ENCODE data around the gene SVIL.
"Not testable (repeated sequence)": the region's sequence is repeated elsewhere in the genome, so short reads cannot be mapped to it uniquely, and the experiment has no call there.

SVIL gene

DNA sequence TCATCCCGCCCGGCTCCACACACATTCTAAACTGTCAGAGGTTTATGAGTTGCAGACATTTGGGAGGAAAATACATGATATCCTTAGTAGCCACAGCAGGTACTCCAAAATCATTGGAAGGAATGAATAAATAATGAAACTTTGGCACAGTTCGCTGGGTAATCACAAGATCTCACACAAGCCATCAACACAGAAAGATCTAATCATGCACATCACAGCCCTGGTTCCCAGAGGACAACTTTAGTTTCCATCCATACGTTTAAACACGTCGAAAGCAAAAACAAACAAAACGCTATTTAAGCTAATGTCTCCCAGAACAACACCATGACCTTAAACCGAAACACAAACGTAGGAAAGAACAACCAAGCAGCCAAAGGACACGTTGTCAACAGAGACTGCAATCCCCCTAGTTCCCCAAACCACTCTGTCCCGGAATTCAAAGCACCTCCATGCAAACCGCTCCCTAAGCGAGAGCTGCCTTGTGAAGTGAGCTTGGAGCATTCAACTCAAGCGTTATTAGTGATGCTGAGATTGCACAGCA, 12.3 kb downstream of the SVIL start:
- DNase-seq (ENCODE audit: low read depth in 4 of 4, low spot score in 1 of 4), result no peak

- DNase-seq (ENCODE audit: low read depth in 4 of 4, low spot score in 1 of 4), result no peak
Observed at GRCh38 chr10:29621161-29621560, 13.6 kb downstream of the SVIL start.

GRCh38 chr10:29620112-29620690, 14.6 kb downstream of the SVIL start:
- no peak for DNase-seq (ENCODE audit: low read depth in 4 of 4, low spot score in 1 of 4)

GRCh38 chr10:29619241-29619669, 15.5 kb downstream of the SVIL start:
- DNase-seq (ENCODE audit: low read depth in 4 of 4, low spot score in 1 of 4), result no peak

- no peak for DNase-seq (ENCODE audit: low read depth in 4 of 4, low spot score in 1 of 4)
Observed at GRCh38 chr10:29618341-29619171, 16.2 kb downstream of the SVIL start.

DNA sequence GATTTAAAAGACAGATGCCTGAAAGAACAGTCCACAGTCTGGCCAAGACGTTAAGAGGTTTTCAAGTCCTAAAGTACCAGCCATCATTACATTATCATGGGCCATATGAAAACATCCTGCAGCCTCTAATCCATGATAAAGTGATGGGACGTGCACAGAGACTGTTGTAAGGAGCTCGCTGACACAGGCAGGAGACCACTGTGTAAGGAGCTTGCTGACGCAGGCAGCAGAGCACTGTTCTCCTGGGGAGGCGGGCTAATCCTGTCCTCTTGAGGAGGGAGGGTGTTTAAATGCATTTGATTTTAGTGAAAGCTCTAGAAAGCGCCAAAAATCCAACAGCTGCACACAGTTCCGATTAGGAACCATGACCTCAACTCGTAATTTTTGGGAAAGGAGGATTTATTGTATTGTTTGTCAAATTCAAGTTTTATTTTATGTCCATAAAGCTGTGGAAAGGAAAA, 16.9 kb downstream of the SVIL start:
- no peak for DNase-seq (ENCODE audit: low read depth in 4 of 4, low spot score in 1 of 4)

GRCh38 chr10:29616542-29616941, 18.2 kb downstream of the SVIL start:
- no peak for DNase-seq (ENCODE audit: low read depth in 4 of 4, low spot score in 1 of 4)

- no peak for DNase-seq (ENCODE audit: low read depth in 4 of 4, low spot score in 1 of 4)
Observed at GRCh38 chr10:29615195-29615594, 19.6 kb downstream of the SVIL start.

- DNase-seq (ENCODE audit: low read depth in 4 of 4, low spot score in 1 of 4), result not testable (repeated sequence)
Observed at GRCh38 chr10:29614289-29614688, 20.5 kb downstream of the SVIL start.

DNA sequence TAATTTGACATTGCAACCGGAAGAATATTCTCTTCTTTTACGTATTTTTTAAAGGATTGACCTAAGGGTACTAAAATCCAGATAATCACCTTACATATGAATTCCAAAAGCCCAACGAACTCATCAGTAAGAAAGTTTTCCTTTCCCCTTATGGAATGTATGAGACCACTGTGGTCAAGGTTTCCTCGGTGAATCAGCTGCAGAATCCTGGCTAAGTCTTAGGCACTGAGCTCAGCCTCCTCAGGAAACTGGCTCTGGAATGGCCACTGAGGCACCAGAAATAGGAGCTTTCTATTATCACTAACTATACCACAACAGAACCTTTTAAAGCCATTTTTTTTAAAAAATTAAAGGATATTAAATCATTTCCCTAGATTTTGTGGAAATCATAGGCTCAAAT, 21.0 kb downstream of the SVIL start:
- no peak for DNase-seq (ENCODE audit: low read depth in 4 of 4, low spot score in 1 of 4)

GRCh38 chr10:29613196-29613595, 21.6 kb downstream of the SVIL start:
- no peak for DNase-seq (ENCODE audit: low read depth in 4 of 4, low spot score in 1 of 4)

DNA sequence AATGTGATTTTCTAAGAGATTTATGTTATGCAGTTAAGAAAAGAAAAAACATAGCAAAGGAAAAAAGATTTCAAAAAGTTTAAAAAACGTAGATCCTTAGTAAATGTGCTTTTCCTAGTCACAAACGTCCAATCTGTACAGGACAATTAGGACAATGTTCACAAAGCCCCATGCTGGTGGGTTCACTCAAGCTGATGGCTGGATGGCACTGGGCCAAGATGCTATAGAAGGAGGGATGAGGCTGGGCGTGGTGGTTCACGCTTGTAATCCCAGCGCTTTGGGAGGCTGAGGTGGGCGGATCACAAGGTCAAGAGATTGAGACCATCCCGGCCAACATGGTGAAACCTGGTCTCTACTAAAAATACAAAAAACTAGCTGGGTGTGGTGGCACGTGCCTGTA, 22.1 kb downstream of the SVIL start:
- DNase-seq (ENCODE audit: low read depth in 4 of 4, low spot score in 1 of 4), result no peak

DNA sequence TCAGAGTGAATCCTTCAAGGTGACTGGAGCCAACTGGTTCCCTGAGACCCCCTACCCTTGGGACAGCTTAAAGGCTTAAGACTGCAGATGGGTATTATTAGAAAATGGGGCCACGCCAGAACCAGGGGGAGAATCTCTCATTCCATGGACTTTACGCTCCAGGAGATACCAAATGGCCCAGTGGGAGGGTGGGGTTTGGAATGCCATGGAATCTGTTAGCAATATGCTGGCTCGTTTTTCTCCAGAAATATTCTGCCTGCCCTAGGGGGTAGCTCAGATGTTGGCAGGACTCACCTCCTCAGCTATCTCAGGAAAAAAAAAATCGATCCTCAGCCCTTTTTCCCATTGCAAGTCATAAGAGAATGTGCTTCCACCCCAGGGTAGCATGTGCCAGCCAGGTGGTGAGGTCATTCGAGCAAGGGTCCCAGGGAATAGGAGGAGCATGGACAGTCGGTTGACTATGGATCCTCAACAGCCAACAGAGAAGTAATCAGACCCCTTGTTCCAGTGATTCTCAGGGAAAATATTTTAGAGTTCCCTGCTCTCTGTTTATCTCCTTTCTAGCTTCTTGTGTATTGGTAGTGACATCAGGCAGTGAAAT, 22.9 kb downstream of the SVIL start:
- DNase-seq (ENCODE audit: low read depth in 4 of 4, low spot score in 1 of 4), result no peak

- no peak for DNase-seq (ENCODE audit: low read depth in 4 of 4, low spot score in 1 of 4)
Observed at GRCh38 chr10:29610876-29611647, 23.7 kb downstream of the SVIL start.

DNA sequence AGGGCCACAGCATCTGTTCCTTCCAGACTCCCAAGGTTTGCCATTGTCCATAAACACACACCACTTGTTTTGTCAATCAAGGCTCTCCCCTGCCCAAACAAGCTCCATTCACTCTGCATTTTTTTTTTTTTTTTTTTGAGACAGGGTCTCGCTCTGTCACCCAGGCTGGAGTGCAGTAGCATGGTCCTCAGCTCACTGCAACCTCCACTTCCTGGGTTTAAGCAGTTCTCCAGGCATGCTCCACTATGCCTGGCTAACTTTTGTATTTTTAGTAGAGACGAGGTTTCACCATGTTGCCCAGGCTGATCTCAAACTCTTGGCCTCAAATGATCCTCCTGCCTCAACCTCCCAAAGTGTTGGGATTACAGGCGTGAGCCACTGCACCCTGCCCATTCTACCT, 24.4 kb downstream of the SVIL start:
- DNase-seq (ENCODE audit: low read depth in 4 of 4, low spot score in 1 of 4), result not testable (repeated sequence)

GRCh38 chr10:29609696-29610095, 25.1 kb downstream of the SVIL start:
- no peak for DNase-seq (ENCODE audit: low read depth in 4 of 4, low spot score in 1 of 4)

GRCh38 chr10:29608476-29609301, 26.1 kb downstream of the SVIL start:
- no peak for DNase-seq (ENCODE audit: low read depth in 4 of 4, low spot score in 1 of 4)

GRCh38 chr10:29608062-29608461, 26.7 kb downstream of the SVIL start:
- no peak for DNase-seq (ENCODE audit: low read depth in 4 of 4, low spot score in 1 of 4)

DNA sequence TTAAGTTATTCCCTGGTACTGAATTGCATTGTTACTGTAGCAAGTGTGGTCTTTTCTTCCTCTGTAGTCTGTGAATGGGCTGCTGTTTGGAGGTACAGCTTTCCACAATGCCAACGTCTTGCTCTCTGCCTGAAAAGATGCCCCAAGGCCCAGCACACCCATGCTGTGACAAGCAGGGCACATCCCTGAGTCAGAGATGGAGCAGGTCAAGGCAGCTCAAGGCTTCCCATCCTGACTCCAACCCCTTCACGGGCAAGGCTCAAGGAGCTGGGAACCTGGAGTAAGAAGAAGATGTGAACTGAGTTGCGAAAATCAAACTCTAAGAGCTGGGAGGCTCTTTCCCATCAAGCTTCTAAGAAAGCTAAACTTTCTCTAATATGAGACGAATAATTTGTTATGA, 27.2 kb downstream of the SVIL start:
- DNase-seq (ENCODE audit: low read depth in 4 of 4, low spot score in 1 of 4), result no peak

- DNase-seq (ENCODE audit: low read depth in 4 of 4, low spot score in 1 of 4), result not testable (repeated sequence)
Observed at GRCh38 chr10:29606693-29607092, 28.1 kb downstream of the SVIL start.

All from stimulated activated CD4-positive, alpha-beta T cell treated with anti-CD3 and anti-CD28 coated beads, Interleukin-1b, Interleukin-23, amount 100 ng/mL, for 24 hours (primary cell).